K562 (cell line): ENCODE data around the gene GAL3ST3. TPM values are rescaled to one million over a fixed set of nuclear protein-coding genes. Genes with fewer than 3 reads are reported as not detected.
A peak's percentile ranks its signal among the peaks of the same experiment; 100 is the strongest.

Experiments
- ATAC-seq: fragments of 200-7000 bp; cut with Tn5 transposase; 3 replicates; pipeline ENCODE4 v1.9.1; 2020; ENCODE audit warnings: moderate library complexity
- BruUV-seq: library from RNA; stranded (reverse); fragments of 400-500 nt; replicated peaks from 2 replicates; lab custom pipeline; 2021; lab: Mats Ljungman, UMichigan
- CTCF ChIA-PET: fragments of 300-600 bp; formaldehyde crosslinking; extraction: SDS; loops from one replicate; lab custom pipeline; 2021; ENCODE audit warnings: low intra/inter-chr PET ratio; lab: Yijun Ruan, JAX
- POLR2A ChIA-PET: fragments of 300-600, 350-650 bp; sonication (Branson Sonifier 250); formaldehyde crosslinking; extraction: SDS; loops from one replicate; lab custom pipeline; 2021; ENCODE audit warnings: antibody characterized with exemption, inconsistent platforms; lab: Yijun Ruan, JAX
- DNase-seq, 4 experiments: peaks; one replicate each; pipeline versions ENCODE4 v3.0.0 to v3.0.0-alpha.2; 2011 to 2018; ENCODE audit warnings: low spot score in 3 of 4, mixed read lengths in 3 of 4; ENCODE audit errors: extremely low read depth in 1 of 4
- FAIRE-seq: peaks from 2 replicates; lab custom pipeline; 2011; peaks lifted over from hg19 to GRCh38; lab: Jason Lieb, UNC
- H2AFZ ChIP-seq: 2 replicates; pipeline ENCODE4 v1.6.0; 2011; ENCODE audit warnings: low read depth, low read length, control low read depth, inconsistent platforms
- H3K27ac ChIP-seq: fragments of 200-600 bp; 3 replicates; pipeline ENCODE4 v1.8.0; 2011; ENCODE audit warnings: low read depth, mild to moderate bottlenecking, control low read depth, inconsistent platforms, low read length, moderate library complexity, mixed read lengths; ENCODE audit errors: extremely low read depth
- H3K27me3 ChIP-seq, 2 experiments: fragments of 300-600 bp in 1 of 2; 2 replicates in 1 of 2; 3 replicates in 1 of 2; pipeline versions ENCODE4 v1.6.0 to v1.8.0; 2011; ENCODE audit warnings: inconsistent platforms in 2 of 2, low read length in 2 of 2, mild to moderate bottlenecking in 1 of 2, mixed read lengths in 1 of 2, moderate library complexity in 1 of 2; ENCODE audit not compliant: control insufficient read depth in 2 of 2, insufficient read depth in 2 of 2
- H3K36me3 ChIP-seq: fragments of 300-600 bp; 3 replicates; pipeline ENCODE4 v1.8.0; 2011; ENCODE audit warnings: mild to moderate bottlenecking, low read length, inconsistent platforms; ENCODE audit not compliant: control insufficient read depth, insufficient read depth
- H3K4me1 ChIP-seq, 2 experiments: fragments of 200-600 bp in 1 of 2; replicated peaks in 1 of 2; 2 replicates in 1 of 2; 3 replicates in 1 of 2; pipeline versions ENCODE4 v1.5.1 to v1.8.0; 2011; ENCODE audit warnings: inconsistent platforms in 2 of 2, low read length in 2 of 2, mild to moderate bottlenecking in 1 of 2, mixed read lengths in 1 of 2, moderate library complexity in 1 of 2; ENCODE audit not compliant: control insufficient read depth in 2 of 2, insufficient read depth in 2 of 2
- H3K4me2 ChIP-seq: 2 replicates; pipeline ENCODE4 v1.6.1; 2011; ENCODE audit warnings: low read length, control low read depth, inconsistent platforms, mixed read lengths; ENCODE audit not compliant: insufficient read depth
- H3K4me3 ChIP-seq: fragments of 200-600 bp; sonication (generic), shearing (Covaris generic); 2 replicates; pipeline ENCODE4 v1.5.1; 2016; ENCODE audit warnings: control low read depth, inconsistent platforms
- H3K79me2 ChIP-seq: fragments of 200-600 bp; 3 replicates; pipeline ENCODE4 v1.8.0; 2011; ENCODE audit warnings: low read length, inconsistent platforms; ENCODE audit not compliant: control insufficient read depth, insufficient read depth
- H3K9ac ChIP-seq, 2 experiments: 2 replicates each; pipeline versions ENCODE4 v1.6.0 to v1.6.1; 2011; ENCODE audit warnings: low read depth in 2 of 2, low read length in 2 of 2, control low read depth in 1 of 2, inconsistent platforms in 1 of 2, mild to moderate bottlenecking in 1 of 2, mixed read lengths in 1 of 2; ENCODE audit not compliant: insufficient read depth in 1 of 2
- H3K9me1 ChIP-seq: one replicate; pipeline ENCODE4 v1.6.0; 2011; ENCODE audit warnings: inconsistent platforms, mild to moderate bottlenecking, low read length, moderate library complexity; ENCODE audit not compliant: control insufficient read depth, insufficient read depth
- H3K9me3 ChIP-seq: replicated peaks from 2 replicates; pipeline ENCODE4 v1.5.1; 2011; ENCODE audit warnings: low read depth, low read length, inconsistent platforms; ENCODE audit not compliant: control insufficient read depth, insufficient read depth
- H4K20me1 ChIP-seq: replicated peaks from 2 replicates; pipeline ENCODE4 v1.6.1; 2011; ENCODE audit warnings: low read length, inconsistent platforms, mixed read lengths; ENCODE audit not compliant: control insufficient read depth, insufficient read depth
- DIDO1 ChIP-seq: fragments of 450-650 bp; IDR thresholded peaks from 2 replicates; pipeline ENCODE4 v1.6.1; 2016; ENCODE audit warnings: low read depth, missing biosample characterization, missing genetic modification characterization
- KAT2B ChIP-seq: IDR thresholded peaks from one replicate; pipeline ENCODE4 v1.6.1; 2012; ENCODE audit warnings: low read depth, mild to moderate bottlenecking, control low read depth, inconsistent platforms, low read length, moderate library complexity
- MCM2 ChIP-seq: fragments of 450-650 bp; IDR thresholded peaks from 2 replicates; pipeline ENCODE4 v1.6.1; 2017; ENCODE audit warnings: low read depth, mild to moderate bottlenecking
- NCOA6 ChIP-seq: fragments of 450-650 bp; IDR thresholded peaks from 2 replicates; pipeline ENCODE4 v1.6.1; 2017; ENCODE audit warnings: mild to moderate bottlenecking
- RFX5 ChIP-seq: IDR thresholded peaks from 2 replicates; pipeline ENCODE4 v1.6.1; 2011; ENCODE audit warnings: low read depth, mild to moderate bottlenecking, improper control_type of control experiment, low read length
- TCFL5 ChIP-seq: fragments of 250-450 bp; sonication (Bioruptor Pico); conservative IDR thresholded peaks from 2 replicates; pipeline ENCODE4 v1.6.1; 2021; ENCODE audit warnings: mild to moderate bottlenecking, moderate library complexity, matching md5 sums
- TOE1 ChIP-seq, 2 experiments: fragments of 450-650 bp in 1 of 2; sonication (generic) in 1 of 2; formaldehyde crosslinking in 1 of 2; IDR thresholded peaks; 2 replicates each; pipeline versions ENCODE4 v1.7.1 to v1.8.0; 2016 to 2022; ENCODE audit warnings: borderline replicate concordance in 2 of 2, mild to moderate bottlenecking in 2 of 2, antibody characterized with exemption in 1 of 2, inconsistent platforms in 1 of 2, low read depth in 1 of 2, missing genetic modification reagents in 1 of 2, moderate library complexity in 1 of 2
- ZC3H8 ChIP-seq: fragments of 450-650 bp; IDR thresholded peaks from 2 replicates; pipeline ENCODE4 v1.6.1; 2017
- ZNF146 ChIP-seq: IDR thresholded peaks from one replicate; pipeline ENCODE4 v1.6.1; 2018; ENCODE audit warnings: missing compliant biosample characterization; ENCODE audit not compliant: unreplicated experiment
- ZNF24 ChIP-seq: fragments of 450-650 bp; IDR thresholded peaks from 2 replicates; pipeline ENCODE4 v1.6.1; 2016
- WGBS: fragments of 100-300 bp; shearing (Covaris generic); methylation state at CpG from one replicate; pipeline ENCODE4 v1.1.6; 2016; ENCODE audit warnings: low coverage, mixed read lengths; ENCODE audit not compliant: insufficient coverage; ENCODE audit errors: missing lambda C conversion rate; 5-methylcytosine and 5-hydroxymethylcytosine counted together
- in situ Hi-C: fragments of 300-500 bp; cut with MboI; formaldehyde crosslinking; loops from 4 replicates; pipeline ENCODE4 v1.15.0; 2018; ENCODE audit warnings: inconsistent platforms, mixed read lengths
- intact Hi-C: fragments of 100-400 bp; cut with micrococcal nuclease; formaldehyde crosslinking; loops from 2 replicates; pipeline ENCODE4 v1.14.2; 2022
- polyA plus RNA-seq, 8 experiments: library from polyadenylated mRNA; depleted of rRNA in 4 of 8; stranded (reverse) in 5 of 8; unstranded in 3 of 8; fragments of >200 nt; fragmentation: Nextera tagmentation in 2 of 8; fragmentation: Illumina TruSeq in 1 of 8; extraction: Ambion mirVana in 2 of 8; extraction: Trizol in 1 of 8; gene quantifications; 2 replicates each; pipeline versions ENCODE4 v1.2.1 to v1.2.3, GENCODE V29; 2011 to 2014; ENCODE audit warnings: inconsistent platforms in 1 of 8, missing spikeins in 1 of 8
- total RNA-seq, 7 experiments: library from RNA; depleted of rRNA in 6 of 7; stranded (reverse); fragments of >200 nt in 6 of 7; fragmentation: Illumina TruSeq in 2 of 7; extraction: Trizol in 2 of 7; gene quantifications; 2 replicates each; pipeline versions ENCODE4 v1.2.1 to v1.2.3, GENCODE V29; 2011 to 2021; ENCODE audit warnings: low replicate concordance in 1 of 7
- TF ChIP-seq, protein P1 (sequence below): sonication (generic); formaldehyde crosslinking; IDR thresholded peaks from 2 replicates; pipeline ENCODE4 v1.8.0; 2022; ENCODE audit warnings: missing genetic modification reagents, mild to moderate bottlenecking, borderline replicate concordance
- TF ChIP-seq, protein P2 (sequence below): fragments of 250-450 bp; sonication (Bioruptor Pico); IDR thresholded peaks from 2 replicates; pipeline ENCODE4 v1.4.0; 2020; ENCODE audit warnings: borderline replicate concordance
- TF ChIP-seq, protein P3 (sequence below): fragments of 450-650 bp; IDR thresholded peaks from 2 replicates; pipeline ENCODE4 v1.6.1; 2014; ENCODE audit warnings: low read depth, mild to moderate bottlenecking, moderate library complexity, borderline replicate concordance
- TF ChIP-seq, protein P4 (sequence below): fragments of 200-400 bp; formaldehyde crosslinking; IDR thresholded peaks from 2 replicates; pipeline ENCODE4 v1.6.1; 2017; ENCODE audit warnings: mild to moderate bottlenecking, low read depth, low read length, moderate library complexity

The GAL3ST3 gene
- total and polyA plus RNA-seq, 9 of the 15 experiments (the other 6 are each of a cell fraction or from before 2014, with no cell fraction given), result not detected

DNA sequence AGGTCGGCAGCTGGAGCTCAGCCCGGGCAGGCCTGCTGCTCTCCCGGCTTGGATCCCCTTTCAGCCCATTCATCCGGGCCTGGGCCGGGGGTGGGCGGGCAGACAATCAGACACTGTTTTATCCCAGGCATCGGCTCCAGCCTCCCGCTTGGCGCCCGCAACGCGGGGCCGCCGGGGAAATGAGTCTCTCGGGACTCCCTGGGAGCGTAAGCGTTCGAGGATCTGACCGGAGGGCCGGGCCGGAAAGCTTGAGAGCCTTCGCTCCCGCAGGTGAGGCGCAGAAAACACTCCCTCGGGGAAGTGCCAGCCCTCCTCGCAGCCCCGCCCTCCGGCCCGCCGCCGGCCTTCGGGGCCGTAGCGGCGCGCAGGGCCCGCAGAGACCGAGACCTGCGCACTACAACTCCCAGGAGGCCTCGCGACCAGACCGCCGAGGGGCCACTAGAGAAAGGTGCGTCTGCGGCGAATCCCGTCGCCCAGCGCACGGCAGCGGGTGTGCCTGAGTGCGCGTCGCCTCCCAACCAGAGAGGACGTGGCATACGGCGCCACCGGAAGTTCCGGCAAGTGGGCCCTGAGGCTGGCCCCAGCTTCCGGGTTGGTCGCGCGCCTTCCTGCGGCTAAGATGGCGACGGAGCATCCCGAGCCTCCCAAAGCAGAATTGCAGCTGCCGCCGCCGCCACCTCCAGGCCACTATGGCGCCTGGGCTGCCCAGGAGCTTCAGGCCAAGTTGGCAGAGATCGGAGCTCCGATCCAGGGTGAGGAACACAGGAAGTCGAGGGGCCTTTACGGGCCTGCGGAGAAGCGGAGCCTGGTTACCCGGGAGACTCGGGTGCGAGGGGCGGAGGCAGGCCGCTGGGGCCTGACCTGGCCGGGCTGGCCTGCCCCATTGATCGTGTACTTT lies 3.1 kb upstream of the GAL3ST3 start, which contains the start of gene SF3B2:
SF3B2 (plus strand) TSS at position 599 of the 898 bp plus-strand sequence; CDS start at position 620, 21 bp downstream.
- 1% methylated on average over 83 of the region's 84 CpGs for WGBS
- no peaks in the 10 kb centered on the region for H3K27me3 ChIP-seq
- H3K9ac ChIP-seq, result peak within 1 kb of the TSS; percentile 98 to 99
- H3K27ac ChIP-seq, result peak within 1 kb of the TSS; percentile 85
- ChIA-PET POLR2A (interaction anchor here (0.5 to 4.8 kb wide), 15 partner anchors 8 to 427 kb away, joined by 3 to 32 read pairs (median 4); partner anchors contain the start of genes CATSPER1 and MUS81), CTCF (no interaction called here)
- H2AFZ ChIP-seq, result peak within 1 kb of the TSS; percentile 96
- H3K4me3 ChIP-seq, result peak within 1 kb of the TSS; percentile 89
- peak; percentile 92 to 99 (median 94) for DNase-seq
- no TSS peak for BruUV-seq
- peaks cover 43% of the 10 kb centered on the region for H3K36me3 ChIP-seq
- in situ Hi-C loops, result no loop called here
- peaks cover 31% of the 10 kb centered on the region for H3K79me2 ChIP-seq
- H3K4me1 ChIP-seq, result peaks cover 16 to 33% of the 10 kb centered on the region in 2 experiments
- H3K9me1 ChIP-seq, result no peaks in the 10 kb centered on the region
- peak; percentile 98 for FAIRE-seq
- H4K20me1 ChIP-seq, result no peaks in the 10 kb centered on the region
- ATAC-seq, result peak; percentile 98
- H3K9me3 ChIP-seq, result no peaks in the 10 kb centered on the region
- intact Hi-C loops, result no loop called here
- peak within 1 kb of the TSS; percentile 99 for H3K4me2 ChIP-seq
- no peak for TF ChIP-seq ZNF146 (CRISPR knock-in tag)
- no peak for TF ChIP-seq ZNF24
- no peak for TF ChIP-seq KAT2B
- no peak for TF ChIP-seq TCFL5 (CRISPR knock-in tag)
- TF ChIP-seq, protein P1, sequence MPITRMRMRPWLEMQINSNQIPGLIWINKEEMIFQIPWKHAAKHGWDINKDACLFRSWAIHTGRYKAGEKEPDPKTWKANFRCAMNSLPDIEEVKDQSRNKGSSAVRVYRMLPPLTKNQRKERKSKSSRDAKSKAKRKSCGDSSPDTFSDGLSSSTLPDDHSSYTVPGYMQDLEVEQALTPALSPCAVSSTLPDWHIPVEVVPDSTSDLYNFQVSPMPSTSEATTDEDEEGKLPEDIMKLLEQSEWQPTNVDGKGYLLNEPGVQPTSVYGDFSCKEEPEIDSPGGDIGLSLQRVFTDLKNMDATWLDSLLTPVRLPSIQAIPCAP (CRISPR knock-in tag), result no peak
- no peak for TF ChIP-seq MCM2
- TF ChIP-seq, protein P2, sequence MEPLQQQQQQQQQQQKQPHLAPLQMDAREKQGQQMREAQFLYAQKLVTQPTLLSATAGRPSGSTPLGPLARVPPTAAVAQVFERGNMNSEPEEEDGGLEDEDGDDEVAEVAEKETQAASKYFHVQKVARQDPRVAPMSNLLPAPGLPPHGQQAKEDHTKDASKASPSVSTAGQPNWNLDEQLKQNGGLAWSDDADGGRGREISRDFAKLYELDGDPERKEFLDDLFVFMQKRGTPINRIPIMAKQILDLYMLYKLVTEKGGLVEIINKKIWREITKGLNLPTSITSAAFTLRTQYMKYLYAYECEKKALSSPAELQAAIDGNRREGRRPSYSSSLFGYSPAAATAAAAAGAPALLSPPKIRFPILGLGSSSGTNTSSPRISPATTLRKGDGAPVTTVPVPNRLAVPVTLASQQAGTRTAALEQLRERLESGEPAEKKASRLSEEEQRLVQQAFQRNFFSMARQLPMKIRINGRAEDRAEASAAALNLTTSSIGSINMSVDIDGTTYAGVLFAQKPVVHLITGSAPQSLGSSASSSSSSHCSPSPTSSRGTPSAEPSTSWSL (CRISPR knock-in tag), result no peak
- TF ChIP-seq NCOA6, result no peak
- no peak; the same call in 1 of the 2 replicates for TF ChIP-seq DIDO1 (tag)
- no peak for TF ChIP-seq RFX5
- TF ChIP-seq TOE1 (IDR thresholded peaks at IDR 0.05; ENCODE audit: borderline replicate concordance), result no peak
- TF ChIP-seq TOE1 (CRISPR knock-in tag; IDR thresholded peaks at IDR 0.05; ENCODE audit: borderline replicate concordance, low read depth), result no peak
- TF ChIP-seq ZC3H8, result no peak
- TF ChIP-seq, protein P3, sequence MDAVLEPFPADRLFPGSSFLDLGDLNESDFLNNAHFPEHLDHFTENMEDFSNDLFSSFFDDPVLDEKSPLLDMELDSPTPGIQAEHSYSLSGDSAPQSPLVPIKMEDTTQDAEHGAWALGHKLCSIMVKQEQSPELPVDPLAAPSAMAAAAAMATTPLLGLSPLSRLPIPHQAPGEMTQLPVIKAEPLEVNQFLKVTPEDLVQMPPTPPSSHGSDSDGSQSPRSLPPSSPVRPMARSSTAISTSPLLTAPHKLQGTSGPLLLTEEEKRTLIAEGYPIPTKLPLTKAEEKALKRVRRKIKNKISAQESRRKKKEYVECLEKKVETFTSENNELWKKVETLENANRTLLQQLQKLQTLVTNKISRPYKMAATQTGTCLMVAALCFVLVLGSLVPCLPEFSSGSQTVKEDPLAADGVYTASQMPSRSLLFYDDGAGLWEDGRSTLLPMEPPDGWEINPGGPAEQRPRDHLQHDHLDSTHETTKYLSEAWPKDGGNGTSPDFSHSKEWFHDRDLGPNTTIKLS, result peak; percentile 100
- TF ChIP-seq, protein P4, sequence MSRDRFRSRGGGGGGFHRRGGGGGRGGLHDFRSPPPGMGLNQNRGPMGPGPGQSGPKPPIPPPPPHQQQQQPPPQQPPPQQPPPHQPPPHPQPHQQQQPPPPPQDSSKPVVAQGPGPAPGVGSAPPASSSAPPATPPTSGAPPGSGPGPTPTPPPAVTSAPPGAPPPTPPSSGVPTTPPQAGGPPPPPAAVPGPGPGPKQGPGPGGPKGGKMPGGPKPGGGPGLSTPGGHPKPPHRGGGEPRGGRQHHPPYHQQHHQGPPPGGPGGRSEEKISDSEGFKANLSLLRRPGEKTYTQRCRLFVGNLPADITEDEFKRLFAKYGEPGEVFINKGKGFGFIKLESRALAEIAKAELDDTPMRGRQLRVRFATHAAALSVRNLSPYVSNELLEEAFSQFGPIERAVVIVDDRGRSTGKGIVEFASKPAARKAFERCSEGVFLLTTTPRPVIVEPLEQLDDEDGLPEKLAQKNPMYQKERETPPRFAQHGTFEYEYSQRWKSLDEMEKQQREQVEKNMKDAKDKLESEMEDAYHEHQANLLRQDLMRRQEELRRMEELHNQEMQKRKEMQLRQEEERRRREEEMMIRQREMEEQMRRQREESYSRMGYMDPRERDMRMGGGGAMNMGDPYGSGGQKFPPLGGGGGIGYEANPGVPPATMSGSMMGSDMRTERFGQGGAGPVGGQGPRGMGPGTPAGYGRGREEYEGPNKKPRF, result no peak
